HCT116 (cell line): ENCODE results near the gene LMX1A. TPM values are rescaled to one million over a fixed set of nuclear protein-coding genes. Genes with fewer than 3 reads are reported as not detected.

Experiments used
- ATAC-seq: fragments of 200-7000 bp; cut with Tn5 transposase; 2 replicates; pipeline ENCODE4 v1.9.1; 2020; ENCODE audit warnings: mild to moderate bottlenecking, moderate library complexity
- BruUV-seq: library from RNA; stranded (reverse); fragments of 400-500 nt; replicated peaks from 2 replicates; lab custom pipeline; 2021; lab: Mats Ljungman, UMichigan
- CTCF ChIA-PET: fragments of 300-600 bp; sonication (Branson Sonifier 250); formaldehyde crosslinking; loops from one replicate; lab custom pipeline; 2021; ENCODE audit warnings: antibody characterized with exemption; lab: Charles Lee
- POLR2A ChIA-PET: fragments of 300-600, 350-600 bp; sonication (Branson Sonifier 250); formaldehyde crosslinking; loops from one replicate; lab custom pipeline; 2021; ENCODE audit warnings: antibody characterized with exemption; lab: Charles Lee
- RAD21 ChIA-PET, 2 experiments: fragments of 300-600 bp; sonication (Branson Sonifier 250); formaldehyde crosslinking; loops; one replicate each; lab custom pipeline; 2023; ENCODE audit warnings: low total read pairs in 2 of 2; ENCODE audit not compliant: uncharacterized antibody in 2 of 2, unreplicated experiment in 2 of 2, low non-redundant PET in 1 of 2; lab: Charles Lee
- DNase-seq: peaks from one replicate; pipeline ENCODE4 v3.0.0-alpha.2; 2010; ENCODE audit warnings: low read depth, low spot score
- H2AFZ ChIP-seq: fragments of 200-600 bp; shearing (Covaris generic), sonication (generic); 2 replicates; pipeline ENCODE4 v1.6.1; 2017; ENCODE audit warnings: low read depth, mixed run types, mixed read lengths, antibody characterized with exemption, low read length; ENCODE audit not compliant: poor library complexity, severe bottlenecking
- H3K27ac ChIP-seq: 2 replicates; pipeline ENCODE4 v1.5.1; 2012; ENCODE audit warnings: low read depth, low read length
- H3K27me3 ChIP-seq: fragments of 200-600 bp; sonication (generic); 2 replicates; pipeline ENCODE4 v1.6.1; 2016; ENCODE audit warnings: mixed run types, low read length, mixed read lengths; ENCODE audit not compliant: insufficient read depth
- H3K36me3 ChIP-seq, 2 experiments: fragments of 200-500 bp in 1 of 2; fragments of 200-600 bp in 1 of 2; sonication (Bioruptor generic) in 1 of 2; sonication (generic) in 1 of 2; 2 replicates each; pipeline versions ENCODE4 v1.5.1 to v1.6.1; 2014 to 2016; ENCODE audit warnings: low read length in 2 of 2, inconsistent platforms in 1 of 2, mixed read lengths in 1 of 2, mixed run types in 1 of 2; ENCODE audit not compliant: insufficient read depth in 2 of 2, control insufficient read depth in 1 of 2
- H3K4me1 ChIP-seq, 2 experiments: fragments of 200-600 bp in 1 of 2; sonication (generic) in 1 of 2; 2 replicates each; pipeline versions ENCODE4 v1.5.1 to v1.6.1; 2012 to 2017; ENCODE audit warnings: low read length in 2 of 2, inconsistent platforms in 1 of 2, mild to moderate bottlenecking in 1 of 2, mixed read lengths in 1 of 2, mixed run types in 1 of 2, moderate library complexity in 1 of 2; ENCODE audit not compliant: insufficient read depth in 2 of 2, control insufficient read depth in 1 of 2
- H3K4me2 ChIP-seq: fragments of 200-600 bp; sonication (generic); 2 replicates; pipeline ENCODE4 v1.6.1; 2017; ENCODE audit warnings: mixed run types, low read length, mixed read lengths
- H3K4me3 ChIP-seq, 2 experiments: fragments of 200-600 bp in 1 of 2; sonication (generic) in 1 of 2; replicated peaks in 1 of 2; 2 replicates each; pipeline ENCODE4 v1.5.1; 2011 to 2016; ENCODE audit warnings: low read length in 2 of 2, control low read depth in 1 of 2, low read depth in 1 of 2, mild to moderate bottlenecking in 1 of 2, mixed read lengths in 1 of 2, mixed run types in 1 of 2
- H3K79me2 ChIP-seq: fragments of 200-600 bp; sonication (generic); 2 replicates; pipeline ENCODE4 v1.6.1; 2017; ENCODE audit warnings: mild to moderate bottlenecking, mixed run types, low read length, moderate library complexity, mixed read lengths; ENCODE audit not compliant: insufficient read depth
- H3K9ac ChIP-seq: fragments of 200-600 bp; sonication (generic); 2 replicates; pipeline ENCODE4 v1.6.1; 2016; ENCODE audit warnings: low read length, mixed read lengths
- H3K9me2 ChIP-seq: fragments of 200-600 bp; sonication (generic), shearing (Covaris generic); 2 replicates; pipeline ENCODE4 v1.6.1; 2017; ENCODE audit warnings: mixed run types, mild to moderate bottlenecking, moderate library complexity; ENCODE audit not compliant: insufficient read depth
- H3K9me3 ChIP-seq, 2 experiments: fragments of 200-500 bp in 1 of 2; fragments of 200-600 bp in 1 of 2; sonication (Bioruptor generic) in 1 of 2; sonication (generic) in 1 of 2; 2 replicates each; pipeline ENCODE4 v1.6.1; 2014 to 2017; ENCODE audit warnings: low read length in 2 of 2, mixed read lengths in 2 of 2, inconsistent platforms in 1 of 2, low read depth in 1 of 2, mild to moderate bottlenecking in 1 of 2, mixed run types in 1 of 2, moderate library complexity in 1 of 2; ENCODE audit not compliant: control insufficient read depth in 1 of 2, insufficient read depth in 1 of 2
- H4K20me1 ChIP-seq: fragments of 200-600 bp; sonication (generic), shearing (Covaris generic); 2 replicates; pipeline ENCODE4 v1.6.1; 2017; ENCODE audit warnings: mixed run types, mild to moderate bottlenecking, moderate library complexity; ENCODE audit not compliant: insufficient read depth
- CBX3 ChIP-seq: IDR thresholded peaks from 2 replicates; pipeline ENCODE4 v1.6.1; 2012; ENCODE audit warnings: low read depth
- EGR1 ChIP-seq: IDR thresholded peaks from 2 replicates; pipeline ENCODE4 v1.6.1; 2012; ENCODE audit warnings: low read depth
- JUND ChIP-seq: IDR thresholded peaks from 2 replicates; pipeline ENCODE4 v1.6.1; 2012
- POLR2A ChIP-seq: IDR thresholded peaks from 2 replicates; pipeline ENCODE4 v1.7.0; 2011; ENCODE audit warnings: borderline replicate concordance; ENCODE audit not compliant: insufficient read depth, insufficient read length; ENCODE audit errors: extremely low read depth
- RAD21 ChIP-seq: IDR thresholded peaks from 2 replicates; pipeline ENCODE4 v1.6.1; 2012; ENCODE audit warnings: low read depth, mild to moderate bottlenecking
- SIN3A ChIP-seq: IDR thresholded peaks from 2 replicates; pipeline ENCODE4 v1.6.1; 2012; ENCODE audit warnings: low read depth
- SP1 ChIP-seq: IDR thresholded peaks from 2 replicates; pipeline ENCODE4 v1.6.1; 2012; ENCODE audit warnings: low read depth
- SRF ChIP-seq: IDR thresholded peaks from 2 replicates; pipeline ENCODE4 v1.6.1; 2012; ENCODE audit warnings: low read depth
- YY1 ChIP-seq: IDR thresholded peaks from 2 replicates; pipeline ENCODE4 v1.6.1; 2011; ENCODE audit warnings: low read length, low read depth, moderate library complexity, mild to moderate bottlenecking; ENCODE audit not compliant: insufficient replicate concordance; ENCODE audit errors: extremely low read depth
- intact Hi-C: fragments of 100-400 bp; cut with micrococcal nuclease; formaldehyde crosslinking; loops from 2 replicates; pipeline ENCODE4 v1.10.0; 2022
- total RNA-seq: library from RNA; stranded (reverse); gene quantifications from one replicate; pipeline ENCODE4 v1.2.1, GENCODE V29; 2021; ENCODE audit not compliant: unreplicated experiment
- TF ChIP-seq, protein P1 (sequence below): IDR thresholded peaks from 2 replicates; pipeline ENCODE4 v1.6.1; 2012

LMX1A gene
- total RNA-seq, 1 experiment from 2014 or later, result not detected

- ATAC-seq (no peak), DNase-seq (no peak)
- ChIA-PET CTCF (no interaction called here), POLR2A (no interaction called here), RAD21 (no interaction called here)
- no peak overlapping the region for H2AFZ ChIP-seq
- no peak for TF ChIP-seq SP1
- TF ChIP-seq EGR1, result no peak
- no peak for TF ChIP-seq SIN3A
- TF ChIP-seq CBX3, result no peak
- TF ChIP-seq RAD21, result no peak
- TF ChIP-seq JUND, result no peak
- TF ChIP-seq YY1, result no peak
- no peak for TF ChIP-seq SRF
- no peak for TF ChIP-seq POLR2A
- TF ChIP-seq, protein P1, sequence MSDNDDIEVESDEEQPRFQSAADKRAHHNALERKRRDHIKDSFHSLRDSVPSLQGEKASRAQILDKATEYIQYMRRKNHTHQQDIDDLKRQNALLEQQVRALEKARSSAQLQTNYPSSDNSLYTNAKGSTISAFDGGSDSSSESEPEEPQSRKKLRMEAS, result no peak
- H3K9ac ChIP-seq, result no peak overlapping the region
- no peak overlapping the region for H3K4me3 ChIP-seq
- no peaks in the 10 kb centered on the region for H3K79me2 ChIP-seq
- H3K4me2 ChIP-seq, result no peak overlapping the region
- H3K4me1 ChIP-seq, result no peaks in the 10 kb centered on the region
- intact Hi-C loops, result no loop called here
- H3K36me3 ChIP-seq, result no peaks in the 10 kb centered on the region
- H3K9me3 ChIP-seq, result no peaks in the 10 kb centered on the region
- H3K27ac ChIP-seq, result no peak overlapping the region
- no peaks in the 10 kb centered on the region for H3K9me2 ChIP-seq
- no peaks in the 10 kb centered on the region for H4K20me1 ChIP-seq
- BruUV-seq, result no TSS peak
- H3K27me3 ChIP-seq, result peaks cover 8% of the 10 kb centered on the region
Measured at GRCh38 chr1:165187031-165188009, 169.2 kb downstream of the LMX1A start.
